Chondrocyte (in vitro differentiated cells): ENCODE data around the gene GPR158. TPM values are rescaled to one million over a fixed set of nuclear protein-coding genes. Genes with fewer than 3 reads are reported as not detected.
"Not testable (repeated sequence)": the region's sequence is repeated elsewhere in the genome, so short reads cannot be mapped to it uniquely, and the experiment has no call there.

ENCODE experiments used
- DNase-seq: peaks from one replicate; pipeline ENCODE4 v3.0.0; 2021; ENCODE audit warnings: mixed read lengths, low spot score
- H3K27ac Mint-ChIP-seq: one replicate; pipeline ENCODE4 v1.8.0; 2021; ENCODE audit warnings: mild to moderate bottlenecking, moderate library complexity, mixed read lengths; ENCODE audit not compliant: unreplicated experiment
- H3K27me3 Mint-ChIP-seq: 2 replicates; pipeline ENCODE4 v1.8.0; 2021; ENCODE audit warnings: low read depth, mixed read lengths
- H3K36me3 Mint-ChIP-seq: 2 replicates; pipeline ENCODE4 v1.8.0; 2021; ENCODE audit warnings: low read depth, mixed read lengths
- H3K4me1 Mint-ChIP-seq: 2 replicates; pipeline ENCODE4 v1.8.0; 2021; ENCODE audit warnings: low read depth, mild to moderate bottlenecking, mixed read lengths
- H3K4me3 Mint-ChIP-seq: one replicate; pipeline ENCODE4 v1.8.0; 2021; ENCODE audit warnings: mild to moderate bottlenecking, moderate library complexity, mixed read lengths; ENCODE audit not compliant: unreplicated experiment
- H3K9me3 Mint-ChIP-seq: 2 replicates; pipeline ENCODE4 v1.8.0; 2021; ENCODE audit warnings: low read depth, mixed read lengths
- total RNA-seq: library from RNA; stranded (reverse); gene quantifications from 3 replicates; pipeline ENCODE4 v1.2.1, GENCODE V29; 2021
- TF ChIP-seq, protein P1 (sequence below): fragments of 200-600 bp; sonication (generic); IDR thresholded peaks from 2 replicates; pipeline ENCODE4 v1.5.0; 2021; ENCODE audit warnings: antibody characterized with exemption, mild to moderate bottlenecking, moderate library complexity

GPR158 gene
- total RNA-seq, 1 donor from 2014 or later, result 0.10 TPM

DNA sequence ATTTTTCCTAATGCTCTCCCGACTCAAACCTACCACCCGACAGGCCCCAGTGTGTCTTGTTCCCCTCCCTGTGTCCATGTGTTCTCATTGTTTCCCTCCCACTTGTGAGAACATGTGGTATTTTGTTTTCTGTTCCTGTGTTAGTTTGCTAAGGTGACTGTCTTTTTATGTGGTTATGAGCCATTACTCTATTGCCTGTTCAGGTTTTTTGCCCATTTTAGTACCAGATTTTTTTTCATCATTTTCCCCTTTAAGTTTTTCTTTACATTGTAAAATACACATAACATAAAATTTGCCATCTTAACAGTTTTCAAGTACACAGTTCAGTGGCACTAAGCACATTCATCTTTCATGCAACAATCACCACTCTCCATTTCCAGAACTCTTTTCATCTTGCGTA, 133.5 kb downstream of the GPR158 start:
- Mint-ChIP-seq H3K9me3 (peaks cover 13% of the 10 kb centered on the region), H3K36me3 (no peaks in the 10 kb centered on the region), H3K27ac (no peak overlapping the region), H3K4me3 (no peak overlapping the region), H3K27me3 (no peaks in the 10 kb centered on the region), H3K4me1 (no peaks in the 10 kb centered on the region)
- TF ChIP-seq, protein P1, sequence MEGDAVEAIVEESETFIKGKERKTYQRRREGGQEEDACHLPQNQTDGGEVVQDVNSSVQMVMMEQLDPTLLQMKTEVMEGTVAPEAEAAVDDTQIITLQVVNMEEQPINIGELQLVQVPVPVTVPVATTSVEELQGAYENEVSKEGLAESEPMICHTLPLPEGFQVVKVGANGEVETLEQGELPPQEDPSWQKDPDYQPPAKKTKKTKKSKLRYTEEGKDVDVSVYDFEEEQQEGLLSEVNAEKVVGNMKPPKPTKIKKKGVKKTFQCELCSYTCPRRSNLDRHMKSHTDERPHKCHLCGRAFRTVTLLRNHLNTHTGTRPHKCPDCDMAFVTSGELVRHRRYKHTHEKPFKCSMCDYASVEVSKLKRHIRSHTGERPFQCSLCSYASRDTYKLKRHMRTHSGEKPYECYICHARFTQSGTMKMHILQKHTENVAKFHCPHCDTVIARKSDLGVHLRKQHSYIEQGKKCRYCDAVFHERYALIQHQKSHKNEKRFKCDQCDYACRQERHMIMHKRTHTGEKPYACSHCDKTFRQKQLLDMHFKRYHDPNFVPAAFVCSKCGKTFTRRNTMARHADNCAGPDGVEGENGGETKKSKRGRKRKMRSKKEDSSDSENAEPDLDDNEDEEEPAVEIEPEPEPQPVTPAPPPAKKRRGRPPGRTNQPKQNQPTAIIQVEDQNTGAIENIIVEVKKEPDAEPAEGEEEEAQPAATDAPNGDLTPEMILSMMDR, result no peak
- DNase-seq, result no peak

DNA sequence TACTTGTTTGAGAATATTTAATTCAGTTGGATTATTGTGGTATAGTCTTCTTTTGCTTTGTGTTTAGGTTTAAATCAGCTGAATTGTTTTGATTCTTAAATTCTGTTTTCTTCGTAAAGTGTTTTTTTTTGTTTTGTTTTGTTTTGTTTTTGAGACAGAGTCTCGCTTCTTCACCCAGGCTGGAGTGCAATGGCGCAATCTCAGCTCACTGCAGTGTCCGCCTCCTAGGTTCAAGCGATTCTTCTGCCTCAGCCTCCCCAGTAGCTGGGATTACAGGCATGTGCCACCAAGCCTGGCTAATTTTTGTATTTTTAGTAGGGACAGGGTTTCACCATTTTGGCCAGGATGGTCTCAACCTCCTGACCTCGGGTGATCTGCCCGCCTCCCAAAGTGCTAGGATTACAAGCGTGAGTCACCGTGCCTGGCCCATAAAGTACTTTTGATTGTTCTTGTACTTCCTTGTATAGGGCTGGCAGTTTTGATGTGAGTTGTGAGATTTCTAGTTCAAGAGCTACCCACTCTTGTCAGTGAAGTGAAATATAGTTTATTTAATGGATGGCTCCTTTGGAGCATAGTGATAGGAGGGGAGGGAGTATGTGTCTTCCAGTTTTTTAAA, 142.9 kb downstream of the GPR158 start:
- not testable (repeated sequence) for H3K36me3 Mint-ChIP-seq, DNase-seq, H3K27me3 Mint-ChIP-seq, H3K9me3 Mint-ChIP-seq, H3K4me3 Mint-ChIP-seq, H3K27ac Mint-ChIP-seq, H3K4me1 Mint-ChIP-seq

DNA sequence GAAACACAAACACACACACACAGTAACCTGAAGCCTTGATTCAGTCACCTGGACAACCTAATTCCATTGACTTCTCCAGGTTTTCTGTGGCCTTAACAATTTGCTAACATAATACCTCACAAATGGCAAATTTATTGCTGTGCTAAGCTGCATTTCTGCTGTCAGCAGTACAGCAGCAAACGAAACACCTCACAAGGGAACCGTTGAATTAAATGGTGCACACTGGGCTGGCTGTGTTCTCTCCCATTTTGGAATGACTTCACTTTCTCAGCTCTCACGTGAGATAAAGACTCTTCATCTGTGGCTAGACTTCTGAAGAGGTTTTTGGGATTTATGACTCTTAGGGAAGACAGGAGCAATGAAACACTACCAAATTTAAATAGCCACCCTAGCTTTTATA, 152.5 kb downstream of the GPR158 start:
- peaks cover 16% of the 10 kb centered on the region for H3K9me3 Mint-ChIP-seq
- TF ChIP-seq, protein P1, result no peak
- no peaks in the 10 kb centered on the region for H3K27me3 Mint-ChIP-seq
- no peaks in the 10 kb centered on the region for H3K36me3 Mint-ChIP-seq
- H3K4me3 Mint-ChIP-seq, result no peak overlapping the region
- no peak overlapping the region for H3K27ac Mint-ChIP-seq
- H3K4me1 Mint-ChIP-seq, result no peaks in the 10 kb centered on the region
- DNase-seq, result no peak

DNA sequence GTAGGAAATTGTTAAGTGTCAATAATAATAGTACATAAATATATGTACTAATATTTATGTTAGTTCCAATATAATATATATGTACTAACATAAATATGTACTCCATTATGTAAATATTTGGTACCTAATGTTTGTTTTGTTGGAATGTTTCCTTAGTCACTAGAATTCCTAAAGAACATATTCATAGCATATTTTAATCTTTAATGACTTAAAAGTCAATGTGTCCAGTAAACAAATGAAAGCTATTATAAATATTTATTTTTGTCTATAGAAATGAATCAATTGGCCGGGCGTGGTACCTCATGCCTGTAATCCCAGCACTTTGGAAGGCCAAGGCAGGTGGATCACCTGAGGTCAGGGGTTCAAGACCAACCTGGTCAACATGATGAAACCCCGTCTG, 153.6 kb downstream of the GPR158 start:
- TF ChIP-seq, protein P1, result no peak
- H3K27me3 Mint-ChIP-seq, result no peaks in the 10 kb centered on the region

DNA sequence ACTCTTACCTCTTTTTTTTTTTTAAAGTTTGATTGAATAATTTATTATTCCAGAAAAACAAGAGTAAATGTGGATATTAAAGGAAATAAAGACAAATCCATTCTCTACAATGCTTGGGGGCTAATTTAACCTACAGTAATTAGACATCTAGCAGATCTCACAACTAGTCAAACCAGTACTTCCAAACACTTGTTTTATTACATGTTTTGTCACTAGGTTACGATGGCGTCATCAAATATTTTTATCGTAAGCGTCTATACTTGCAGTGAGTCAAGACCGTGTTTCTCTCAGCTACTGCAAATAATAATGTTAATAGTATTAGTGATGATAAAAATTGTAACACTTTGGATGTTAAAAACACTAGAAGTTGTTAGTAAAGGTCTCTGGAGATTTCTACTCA, 154.8 kb downstream of the GPR158 start:
- H3K27ac Mint-ChIP-seq, H3K27me3 Mint-ChIP-seq, H3K9me3 Mint-ChIP-seq, H3K4me1 Mint-ChIP-seq, H3K4me3 Mint-ChIP-seq, H3K36me3 Mint-ChIP-seq, DNase-seq: not testable (repeated sequence)

More for the DNA sequence above, 153.6 kb downstream of the GPR158 start:
- no peaks in the 10 kb centered on the region for H3K4me1 Mint-ChIP-seq
- H3K9me3 Mint-ChIP-seq, result peaks cover 14% of the 10 kb centered on the region
- no peaks in the 10 kb centered on the region for H3K36me3 Mint-ChIP-seq
- no peak overlapping the region for H3K27ac Mint-ChIP-seq
- H3K4me3 Mint-ChIP-seq, result no peak overlapping the region
- DNase-seq, result no peak

DNA sequence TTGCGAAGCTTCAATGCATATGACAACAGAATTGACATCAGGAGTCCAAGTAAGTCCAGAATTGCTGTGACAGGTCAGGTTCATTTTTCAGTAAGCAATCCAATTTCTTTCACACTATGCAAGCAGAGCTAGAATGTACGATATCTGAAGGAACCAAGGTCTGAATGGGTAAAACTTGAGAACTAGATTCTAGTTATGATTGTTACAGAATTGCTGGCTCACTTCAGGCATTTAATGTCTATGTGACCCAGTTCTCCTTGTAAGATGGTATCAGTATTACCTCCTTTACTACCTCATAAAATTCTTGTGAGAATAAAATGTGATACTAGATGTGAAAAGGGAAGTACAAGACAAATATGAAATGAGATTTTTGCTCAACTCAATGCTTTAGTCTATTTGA, 159.6 kb downstream of the GPR158 start:
- no peak overlapping the region for H3K4me3 Mint-ChIP-seq
- no peak for DNase-seq
- TF ChIP-seq, protein P1, result no peak
- H3K27ac Mint-ChIP-seq, result no peak overlapping the region
- no peaks in the 10 kb centered on the region for H3K9me3 Mint-ChIP-seq
- no peaks in the 10 kb centered on the region for H3K4me1 Mint-ChIP-seq
- peaks cover 4% of the 10 kb centered on the region for H3K27me3 Mint-ChIP-seq
- H3K36me3 Mint-ChIP-seq, result no peaks in the 10 kb centered on the region
